HL-60/S4 (cell line): Measurements from ENCODE around the gene STAC3.

Experiments
- in situ Hi-C: fragments of 300-500 bp; cut with MboI; formaldehyde crosslinking; loops from 2 replicates; pipeline ENCODE4 v1.14.3; 2022; ENCODE audit warnings: low sequenced_read_pairs

The STAC3 gene

DNA sequence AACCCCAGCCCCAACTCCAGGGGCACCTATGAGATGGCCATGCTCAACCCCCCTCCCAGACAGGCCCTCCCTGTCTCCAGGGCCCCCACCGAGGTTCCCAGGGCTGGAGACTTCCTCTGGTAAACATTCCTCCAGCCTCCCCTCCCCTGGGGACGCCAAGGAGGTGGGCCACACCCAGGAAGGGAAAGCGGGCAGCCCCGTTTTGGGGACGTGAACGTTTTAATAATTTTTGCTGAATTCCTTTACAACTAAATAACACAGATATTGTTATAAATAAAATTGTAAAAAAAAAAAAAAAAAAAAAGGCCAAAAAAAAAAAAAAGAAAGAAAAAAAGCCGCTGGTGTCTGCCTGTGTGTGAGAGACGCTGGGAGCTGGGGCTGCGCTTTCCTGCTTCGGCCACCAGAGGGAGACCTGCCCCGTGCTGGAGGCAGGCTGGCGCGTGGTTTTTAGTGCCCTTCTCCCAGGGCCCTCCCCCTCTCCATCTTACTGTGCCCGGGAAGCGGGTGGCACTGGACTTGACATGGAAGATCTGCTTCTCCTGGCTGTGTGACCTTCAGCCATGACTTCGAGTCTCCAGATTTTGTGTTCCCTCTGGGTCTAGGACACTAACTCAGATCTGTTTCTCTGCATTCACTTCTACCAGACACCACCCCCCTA is 37.8 kb downstream of the STAC3 start:
- in situ Hi-C loops: no loop called here

DNA sequence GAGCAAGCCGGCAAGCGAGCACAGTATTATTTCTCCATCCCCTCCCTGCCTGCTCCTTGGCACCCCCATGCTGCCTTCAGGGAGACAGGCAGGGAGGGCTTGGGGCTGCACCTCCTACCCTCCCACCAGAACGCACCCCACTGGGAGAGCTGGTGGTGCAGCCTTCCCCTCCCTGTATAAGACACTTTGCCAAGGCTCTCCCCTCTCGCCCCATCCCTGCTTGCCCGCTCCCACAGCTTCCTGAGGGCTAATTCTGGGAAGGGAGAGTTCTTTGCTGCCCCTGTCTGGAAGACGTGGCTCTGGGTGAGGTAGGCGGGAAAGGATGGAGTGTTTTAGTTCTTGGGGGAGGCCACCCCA is 38.3 kb downstream of the STAC3 start:
- in situ Hi-C loops: no loop called here

DNA sequence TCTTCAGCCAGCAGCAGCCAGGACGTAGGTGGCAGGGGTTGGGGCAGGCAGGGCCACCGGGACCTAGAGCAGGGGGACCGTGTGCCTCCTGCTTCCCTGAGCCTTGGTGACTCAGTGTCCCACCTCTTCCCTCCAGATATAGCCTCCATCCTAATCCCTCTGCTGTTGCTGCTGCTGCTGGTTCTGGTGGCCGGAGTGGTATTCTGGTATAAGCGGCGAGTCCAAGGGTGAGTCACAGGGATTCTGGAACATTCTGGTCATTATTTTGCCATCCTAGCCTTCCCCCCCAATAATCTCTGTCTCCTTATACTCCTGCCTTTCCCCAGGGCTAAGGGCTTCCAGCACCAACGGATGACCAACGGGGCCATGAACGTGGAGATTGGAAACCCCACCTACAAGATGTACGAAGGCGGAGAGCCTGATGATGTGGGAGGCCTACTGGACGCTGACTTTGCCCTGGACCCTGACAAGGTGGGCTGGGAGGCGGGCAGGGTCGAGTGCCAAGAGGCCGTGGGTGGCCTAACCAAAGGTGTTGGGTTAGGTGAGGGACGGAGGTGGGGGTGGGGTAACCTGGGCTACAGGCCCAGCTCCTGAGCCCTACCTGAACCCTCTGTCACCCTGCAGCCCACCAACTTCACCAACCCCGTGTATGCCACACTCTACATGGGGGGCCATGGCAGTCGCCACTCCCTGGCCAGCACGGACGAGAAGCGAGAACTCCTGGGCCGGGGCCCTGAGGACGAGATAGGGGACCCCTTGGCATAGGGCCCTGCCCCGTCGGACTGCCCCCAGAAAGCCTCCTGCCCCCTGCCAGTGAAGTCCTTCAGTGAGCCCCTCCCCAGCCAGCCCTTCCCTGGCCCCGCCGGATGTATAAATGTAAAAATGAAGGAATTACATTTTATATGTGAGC is 38.9 kb downstream of the STAC3 start:
- in situ Hi-C loops: no loop called here

DNA sequence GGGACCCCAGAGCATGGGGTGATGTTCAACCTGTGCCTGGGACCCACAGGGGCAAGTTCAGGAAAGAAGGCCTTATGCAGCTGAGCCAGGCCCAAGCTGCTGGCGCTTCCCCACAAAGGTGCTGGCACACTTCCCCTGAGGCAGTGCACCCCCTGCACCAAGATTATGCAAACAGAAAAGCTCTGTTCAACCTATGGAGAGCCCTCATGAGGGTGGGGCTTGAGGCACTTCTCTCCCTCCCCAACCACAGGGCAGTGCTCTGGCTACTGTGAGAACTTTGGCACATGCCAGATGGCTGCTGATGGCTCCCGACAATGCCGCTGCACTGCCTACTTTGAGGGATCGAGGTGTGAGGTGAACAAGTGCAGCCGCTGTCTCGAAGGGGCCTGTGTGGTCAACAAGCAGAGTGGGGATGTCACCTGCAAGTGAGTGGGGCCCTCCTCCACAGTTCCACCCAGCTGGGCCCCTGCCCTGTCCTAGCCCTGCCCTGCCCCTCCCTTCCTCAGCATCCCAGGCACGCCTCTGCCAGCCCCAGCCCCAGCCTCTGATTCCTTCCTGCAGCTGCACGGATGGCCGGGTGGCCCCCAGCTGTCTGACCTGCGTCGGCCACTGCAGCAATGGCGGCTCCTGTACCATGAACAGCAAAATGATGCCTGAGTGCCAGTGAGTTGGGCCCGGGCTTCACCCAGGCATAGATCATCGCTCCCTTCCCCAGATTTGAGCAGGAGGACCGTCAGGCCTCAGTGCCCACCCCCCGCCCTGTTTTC is 39.9 kb downstream of the STAC3 start:
- in situ Hi-C loops: no loop called here

DNA sequence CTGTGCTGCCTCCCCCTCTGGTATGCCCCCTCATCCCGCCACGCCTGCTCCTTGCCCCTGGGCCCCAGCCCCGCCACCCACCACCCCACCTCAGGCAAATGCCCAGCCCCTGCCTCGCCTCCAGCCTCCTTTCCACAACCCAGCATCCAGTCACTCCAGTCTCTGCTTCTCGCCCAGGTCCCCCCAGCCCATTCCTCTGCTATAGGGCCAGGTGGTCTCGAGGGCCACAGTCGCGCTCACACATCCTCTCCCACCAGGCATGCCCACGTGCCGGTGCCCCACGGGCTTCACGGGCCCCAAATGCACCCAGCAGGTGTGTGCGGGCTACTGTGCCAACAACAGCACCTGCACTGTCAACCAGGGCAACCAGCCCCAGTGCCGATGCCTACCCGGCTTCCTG is 40.5 kb downstream of the STAC3 start:
- in situ Hi-C loops: no loop called here

DNA sequence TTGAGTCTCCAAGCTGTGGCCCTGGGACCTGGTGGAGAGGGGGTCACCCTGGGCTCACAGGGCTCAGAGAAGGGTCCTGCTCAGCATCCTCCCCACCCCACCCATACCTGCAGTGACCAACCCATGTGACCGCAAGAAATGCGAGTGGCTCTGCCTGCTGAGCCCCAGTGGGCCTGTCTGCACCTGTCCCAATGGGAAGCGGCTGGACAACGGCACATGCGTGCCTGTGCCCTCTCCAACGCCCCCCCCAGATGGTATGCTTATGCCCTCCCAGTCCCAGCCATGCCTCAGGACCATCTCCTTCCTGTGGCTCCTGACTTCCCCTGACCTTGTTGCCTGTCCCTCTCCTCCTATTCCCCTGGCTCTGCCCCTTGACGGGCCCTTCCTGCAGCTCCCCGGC is 41.1 kb downstream of the STAC3 start:
- in situ Hi-C loops: no loop called here

DNA sequence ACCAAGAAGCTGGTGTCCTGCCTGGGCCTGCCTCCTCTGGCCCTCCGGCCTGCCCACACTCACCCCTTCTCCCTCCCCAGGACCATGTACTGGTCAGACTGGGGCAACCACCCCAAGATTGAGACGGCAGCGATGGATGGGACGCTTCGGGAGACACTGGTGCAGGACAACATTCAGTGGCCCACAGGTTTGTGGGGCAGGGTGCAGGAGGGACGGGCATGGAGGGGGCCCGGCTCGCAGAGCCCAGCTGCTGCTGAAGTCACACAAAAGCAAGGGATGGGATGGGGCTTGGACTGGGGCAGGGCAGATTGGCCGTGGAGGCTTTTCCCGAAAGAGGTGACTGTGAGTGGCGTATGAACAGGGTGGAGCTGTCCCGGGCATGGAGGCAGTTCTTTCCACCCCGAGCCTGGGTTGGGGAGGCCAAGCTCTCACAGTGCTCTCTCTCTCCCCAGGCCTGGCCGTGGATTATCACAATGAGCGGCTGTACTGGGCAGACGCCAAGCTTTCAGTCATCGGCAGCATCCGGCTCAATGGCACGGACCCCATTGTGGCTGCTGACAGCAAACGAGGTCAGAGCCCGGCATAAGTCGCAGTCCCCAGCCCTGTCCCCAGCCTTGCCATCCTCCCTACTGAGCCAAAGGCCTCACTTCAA is 42.2 kb downstream of the STAC3 start:
- in situ Hi-C loops: no loop called here

DNA sequence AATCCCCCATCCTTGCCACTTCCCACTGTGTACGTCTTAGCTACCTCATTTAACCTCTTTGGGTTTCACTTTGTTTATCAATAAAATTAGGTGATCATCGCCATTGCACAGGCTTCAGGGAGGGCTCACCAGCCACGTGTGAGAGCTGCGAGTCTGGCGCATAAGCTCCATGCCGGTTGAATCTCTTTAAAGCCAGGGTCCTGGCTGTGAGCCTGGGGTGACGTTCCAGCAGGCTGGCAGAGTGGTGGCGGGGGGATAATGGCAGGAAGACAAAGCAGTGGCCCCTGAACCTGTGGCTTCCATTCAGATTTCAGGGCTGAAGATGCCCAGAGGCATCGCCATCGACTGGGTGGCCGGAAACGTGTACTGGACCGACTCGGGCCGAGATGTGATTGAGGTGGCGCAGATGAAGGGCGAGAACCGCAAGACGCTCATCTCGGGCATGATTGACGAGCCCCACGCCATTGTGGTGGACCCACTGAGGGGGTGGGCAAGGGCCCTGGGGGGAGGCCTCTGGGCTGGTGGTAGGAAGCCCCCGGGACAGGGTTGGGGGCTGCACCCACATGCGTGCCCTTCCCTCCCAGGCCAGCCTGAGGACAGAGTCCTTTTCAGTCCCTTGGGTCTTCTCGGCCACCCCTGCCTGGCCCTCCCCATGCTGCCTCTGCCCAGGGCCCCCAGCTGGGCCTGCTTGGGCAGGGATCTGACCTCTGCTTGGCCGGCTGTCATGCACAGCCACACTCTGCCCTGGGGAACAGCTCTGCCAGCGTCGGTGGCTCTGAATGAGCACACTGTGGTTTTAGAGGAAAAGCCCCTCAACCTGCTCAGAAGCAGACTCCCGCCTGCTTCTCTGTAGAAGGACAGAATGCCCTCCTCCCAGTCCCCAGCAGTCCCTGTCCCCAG is 43.0 kb downstream of the STAC3 start:
- in situ Hi-C loops: no loop called here

DNA sequence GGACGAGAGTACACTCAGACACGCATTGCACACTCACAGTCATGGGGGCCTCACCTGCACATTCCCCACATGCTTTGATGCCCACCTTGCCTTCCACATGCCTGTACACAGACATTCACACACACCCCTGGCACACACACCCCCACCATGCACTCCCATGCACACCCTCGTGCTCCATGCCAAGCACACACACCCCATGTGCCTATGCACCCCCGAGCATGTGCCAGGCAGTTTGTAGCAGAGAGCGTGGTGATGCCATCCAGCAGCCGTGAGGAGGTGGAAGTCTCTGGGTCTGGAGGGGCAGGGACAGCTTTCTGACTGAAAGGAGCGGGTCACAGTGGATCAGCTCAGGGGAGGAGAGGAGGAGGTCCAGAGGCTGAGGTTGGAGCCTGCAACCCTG is 45.1 kb downstream of the STAC3 start:
- in situ Hi-C loops: no loop called here

DNA sequence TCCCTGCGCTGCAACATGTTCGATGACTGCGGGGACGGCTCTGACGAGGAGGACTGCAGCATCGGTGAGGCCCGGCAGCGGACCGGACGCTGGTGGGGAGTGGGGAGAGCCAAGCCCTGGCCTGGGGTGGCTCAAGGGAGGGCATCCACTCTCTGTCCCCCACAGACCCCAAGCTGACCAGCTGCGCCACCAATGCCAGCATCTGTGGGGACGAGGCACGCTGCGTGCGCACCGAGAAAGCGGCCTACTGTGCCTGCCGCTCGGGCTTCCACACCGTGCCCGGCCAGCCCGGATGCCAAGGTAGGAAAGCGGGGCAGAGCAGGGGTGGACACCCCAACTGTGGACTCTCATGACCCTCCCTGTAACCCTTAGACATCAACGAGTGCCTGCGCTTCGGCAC is 45.8 kb downstream of the STAC3 start:
- in situ Hi-C loops: no loop called here

DNA sequence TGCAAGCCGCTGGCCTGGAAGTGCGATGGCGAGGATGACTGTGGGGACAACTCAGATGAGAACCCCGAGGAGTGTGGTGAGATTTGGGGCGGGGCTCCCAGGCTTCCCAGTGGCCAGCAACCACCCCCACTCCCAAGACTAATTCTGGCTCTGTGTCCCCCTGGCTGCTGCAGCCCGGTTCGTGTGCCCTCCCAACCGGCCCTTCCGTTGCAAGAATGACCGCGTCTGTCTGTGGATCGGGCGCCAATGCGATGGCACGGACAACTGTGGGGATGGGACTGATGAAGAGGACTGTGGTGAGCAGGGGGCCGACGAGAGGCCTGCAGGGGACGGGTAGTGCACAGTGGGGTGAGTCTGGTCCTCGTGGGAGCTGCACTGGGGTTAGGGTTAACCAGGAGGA is 46.5 kb downstream of the STAC3 start:
- in situ Hi-C loops: no loop called here

DNA sequence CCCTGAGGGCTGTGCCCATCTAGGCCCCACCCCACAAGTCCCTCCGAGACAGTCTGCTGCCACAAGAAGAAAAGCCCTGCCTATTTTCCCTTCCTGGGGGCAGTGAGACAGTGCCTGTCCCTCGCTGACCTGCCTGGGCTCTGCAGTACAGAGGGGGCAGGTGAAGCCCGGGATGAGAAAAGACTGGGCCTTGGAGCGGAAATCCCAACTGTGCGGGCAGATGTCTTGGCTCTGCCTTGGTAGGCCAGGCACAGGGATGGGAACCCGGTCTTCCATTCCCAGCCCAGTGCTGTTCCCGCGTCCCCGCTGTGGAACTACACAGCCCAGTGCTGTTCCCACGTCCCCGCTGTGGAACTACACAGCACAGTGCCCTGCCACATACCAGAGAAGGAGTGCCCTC is 47.2 kb downstream of the STAC3 start:
- in situ Hi-C loops: no loop called here

DNA sequence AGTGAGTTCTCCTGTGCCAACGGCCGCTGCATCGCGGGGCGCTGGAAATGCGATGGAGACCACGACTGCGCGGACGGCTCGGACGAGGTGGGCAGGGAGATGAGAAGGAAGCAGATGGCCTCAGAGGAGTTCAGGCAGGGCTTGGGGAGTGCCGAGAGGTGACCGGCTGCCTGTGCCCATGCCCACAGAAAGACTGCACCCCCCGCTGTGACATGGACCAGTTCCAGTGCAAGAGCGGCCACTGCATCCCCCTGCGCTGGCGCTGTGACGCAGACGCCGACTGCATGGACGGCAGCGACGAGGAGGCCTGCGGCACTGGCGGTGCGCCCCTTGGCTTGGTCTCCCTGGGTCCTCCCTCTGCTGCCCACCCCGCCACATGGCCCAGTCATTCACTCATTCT is 47.8 kb downstream of the STAC3 start:
- in situ Hi-C loops: no loop called here

DNA sequence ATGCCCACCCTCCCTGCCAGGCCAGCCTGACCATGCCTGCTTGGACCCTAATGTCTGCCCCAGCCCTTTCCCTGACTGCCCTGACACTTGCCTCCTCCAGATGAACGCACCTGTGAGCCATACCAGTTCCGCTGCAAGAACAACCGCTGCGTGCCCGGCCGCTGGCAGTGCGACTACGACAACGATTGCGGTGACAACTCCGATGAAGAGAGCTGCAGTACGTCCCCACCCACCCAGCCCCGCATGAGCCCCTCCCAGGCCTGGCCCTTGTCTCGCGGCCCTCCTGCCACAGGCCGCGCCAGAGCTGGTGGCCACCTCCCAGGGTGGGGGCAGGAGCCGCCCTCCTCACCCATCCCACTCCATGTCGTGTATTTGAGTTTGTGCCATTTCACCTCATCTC is 48.7 kb downstream of the STAC3 start:
- in situ Hi-C loops: no loop called here

DNA sequence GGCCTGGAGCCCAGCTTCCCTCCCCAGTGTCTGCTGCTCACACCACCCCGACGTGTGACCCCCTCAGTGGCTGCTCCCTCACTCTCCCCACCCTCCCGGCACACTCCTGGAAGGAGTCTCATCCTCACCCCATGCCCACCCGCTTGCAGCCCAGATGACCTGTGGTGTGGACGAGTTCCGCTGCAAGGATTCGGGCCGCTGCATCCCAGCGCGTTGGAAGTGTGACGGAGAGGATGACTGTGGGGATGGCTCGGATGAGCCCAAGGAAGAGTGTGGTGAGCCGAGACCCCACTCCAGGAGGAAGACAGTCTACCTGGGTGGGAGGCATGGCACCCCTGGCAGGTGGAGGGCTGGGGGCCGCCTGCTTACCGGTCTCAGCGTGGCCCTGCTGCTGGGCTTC is 49.4 kb downstream of the STAC3 start:
- in situ Hi-C loops: no loop called here

DNA sequence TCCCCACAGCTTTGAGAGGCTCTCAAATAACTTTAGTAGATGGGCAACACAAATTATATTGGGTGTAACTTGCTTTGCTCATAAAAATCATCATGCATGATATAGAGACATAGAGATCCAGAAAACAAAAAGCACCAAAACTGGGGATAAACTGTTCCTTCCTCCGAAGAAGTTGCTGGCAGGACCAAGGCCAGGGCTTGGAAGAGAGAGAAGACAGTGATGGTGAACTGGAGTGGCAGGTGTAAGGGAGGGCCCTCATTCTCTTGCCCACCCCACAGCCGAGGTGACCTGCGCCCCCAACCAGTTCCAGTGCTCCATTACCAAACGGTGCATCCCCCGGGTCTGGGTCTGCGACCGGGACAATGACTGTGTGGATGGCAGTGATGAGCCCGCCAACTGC is 49.8 kb downstream of the STAC3 start:
- in situ Hi-C loops: no loop called here

DNA sequence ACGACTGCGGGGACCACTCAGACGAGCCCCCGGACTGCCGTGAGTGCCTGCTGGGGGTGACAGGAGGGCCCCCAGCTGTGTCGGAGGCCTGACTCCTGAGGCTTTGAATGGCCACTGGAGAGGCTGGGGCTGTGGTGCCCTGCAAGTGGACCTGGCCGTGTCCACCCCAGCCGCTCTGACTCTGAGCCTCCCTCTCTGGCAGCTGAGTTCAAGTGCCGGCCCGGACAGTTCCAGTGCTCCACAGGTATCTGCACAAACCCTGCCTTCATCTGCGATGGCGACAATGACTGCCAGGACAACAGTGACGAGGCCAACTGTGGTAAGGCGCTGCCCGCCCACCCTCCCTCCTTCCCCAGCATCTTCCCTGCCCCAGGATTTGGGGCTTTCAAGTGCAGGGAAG is 50.5 kb downstream of the STAC3 start:
- in situ Hi-C loops: no loop called here

DNA sequence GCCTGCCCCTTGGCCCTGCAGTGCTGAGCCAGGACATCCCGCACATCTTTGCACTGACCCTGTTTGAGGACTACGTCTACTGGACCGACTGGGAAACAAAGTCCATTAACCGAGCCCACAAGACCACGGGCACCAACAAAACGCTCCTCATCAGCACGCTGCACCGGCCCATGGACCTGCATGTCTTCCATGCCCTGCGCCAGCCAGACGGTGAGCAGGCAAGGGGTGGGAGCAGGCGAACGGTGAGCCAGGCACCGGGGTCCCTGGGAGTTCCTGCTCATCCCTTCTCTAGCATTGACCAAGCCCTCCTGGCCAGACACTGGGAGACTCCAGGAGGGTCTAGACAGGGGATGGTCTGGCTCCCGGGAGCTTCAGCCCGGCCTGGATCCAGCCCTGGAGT is 51.8 kb downstream of the STAC3 start:
- in situ Hi-C loops: loop anchor here (25.0 kb wide), 1 partner anchor 437 kb away; the partner anchor contains the start of genes HSD17B6 and PRIM1

DNA sequence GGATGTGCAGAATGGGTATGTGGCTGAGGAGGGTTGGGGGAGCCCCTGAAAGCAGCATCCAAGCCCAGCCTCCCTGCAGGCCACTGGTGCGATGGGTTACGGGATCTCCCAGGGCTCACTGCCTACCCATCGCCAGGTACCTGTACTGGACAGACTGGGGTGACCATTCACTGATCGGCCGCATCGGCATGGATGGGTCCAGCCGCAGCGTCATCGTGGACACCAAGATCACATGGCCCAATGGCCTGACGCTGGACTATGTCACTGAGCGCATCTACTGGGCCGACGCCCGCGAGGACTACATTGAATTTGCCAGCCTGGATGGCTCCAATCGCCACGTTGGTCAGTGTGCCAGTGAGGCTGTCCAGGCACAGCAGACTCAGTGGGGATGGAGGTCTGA is 52.7 kb downstream of the STAC3 start:
- in situ Hi-C loops: loop anchor here (25.0 kb wide), 1 partner anchor 436 kb away; the partner anchor contains the start of genes HSD17B6 and PRIM1

DNA sequence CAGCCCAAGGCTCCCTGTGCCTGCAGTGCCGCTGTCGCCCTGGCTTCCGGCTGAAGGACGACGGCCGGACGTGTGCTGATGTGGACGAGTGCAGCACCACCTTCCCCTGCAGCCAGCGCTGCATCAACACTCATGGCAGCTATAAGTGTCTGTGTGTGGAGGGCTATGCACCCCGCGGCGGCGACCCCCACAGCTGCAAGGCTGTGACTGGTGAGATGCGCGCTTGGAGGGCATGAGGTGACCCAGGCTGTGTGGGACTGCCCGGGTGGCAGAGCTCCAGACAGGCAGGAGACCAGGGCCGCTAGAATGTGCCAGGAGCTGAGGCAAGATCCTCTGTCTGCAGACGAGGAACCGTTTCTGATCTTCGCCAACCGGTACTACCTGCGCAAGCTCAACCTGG is 54.0 kb downstream of the STAC3 start:
- in situ Hi-C loops: loop anchor here (25.0 kb wide), 1 partner anchor 435 kb away; the partner anchor contains the start of genes HSD17B6 and PRIM1
